ENCODE results near the gene DUSP15. TPM values are rescaled to one million over a fixed set of nuclear protein-coding genes. Genes with fewer than 3 reads are reported as not detected.

The DUSP15 gene
- total and polyA plus RNA-seq, 4 donors = 0.35 to 0.61 (median 0.42) TPM; not detected in 1

DNA sequence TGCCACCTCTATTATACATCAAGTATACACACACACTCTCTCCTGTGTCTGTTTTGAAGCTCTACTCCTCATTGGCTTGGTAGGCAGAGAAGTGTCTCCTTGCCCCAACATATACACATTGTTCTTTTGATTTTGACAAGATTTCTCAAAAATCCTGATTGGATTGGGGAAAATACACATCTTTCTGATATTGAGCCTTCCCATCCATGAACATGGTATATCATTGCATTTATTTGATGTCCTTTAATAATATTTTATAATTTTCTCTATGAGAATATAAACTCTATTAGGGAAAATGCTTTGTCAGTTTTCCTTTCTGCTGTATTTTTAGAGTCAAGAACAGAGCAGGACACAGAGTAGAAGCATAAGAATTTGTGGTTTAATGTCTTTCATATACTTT is 7.4 kb upstream of the DUSP15 start:
- no peaks in the 10 kb centered on the region for H3K36me3 ChIP-seq (ENCODE audit: control insufficient read depth in 4 of 4, insufficient read depth in 3 of 4, low read depth in 1 of 4, low read length in 3 of 4)
- no peaks in the 10 kb centered on the region for H3K27me3 ChIP-seq (ENCODE audit: control insufficient read depth in 4 of 4, insufficient read depth in 4 of 4, low read length in 3 of 4)
- TF ChIP-seq GABPA (IDR thresholded peaks at IDR 0.05 in 1 of 2, conservative IDR thresholded peaks at IDR 0.05 in 1 of 2) = no peak
- TF ChIP-seq, protein P1, sequence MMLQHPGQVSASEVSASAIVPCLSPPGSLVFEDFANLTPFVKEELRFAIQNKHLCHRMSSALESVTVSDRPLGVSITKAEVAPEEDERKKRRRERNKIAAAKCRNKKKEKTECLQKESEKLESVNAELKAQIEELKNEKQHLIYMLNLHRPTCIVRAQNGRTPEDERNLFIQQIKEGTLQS (IDR thresholded peaks at IDR 0.05) = no peak
- TF ChIP-seq, protein P2, sequence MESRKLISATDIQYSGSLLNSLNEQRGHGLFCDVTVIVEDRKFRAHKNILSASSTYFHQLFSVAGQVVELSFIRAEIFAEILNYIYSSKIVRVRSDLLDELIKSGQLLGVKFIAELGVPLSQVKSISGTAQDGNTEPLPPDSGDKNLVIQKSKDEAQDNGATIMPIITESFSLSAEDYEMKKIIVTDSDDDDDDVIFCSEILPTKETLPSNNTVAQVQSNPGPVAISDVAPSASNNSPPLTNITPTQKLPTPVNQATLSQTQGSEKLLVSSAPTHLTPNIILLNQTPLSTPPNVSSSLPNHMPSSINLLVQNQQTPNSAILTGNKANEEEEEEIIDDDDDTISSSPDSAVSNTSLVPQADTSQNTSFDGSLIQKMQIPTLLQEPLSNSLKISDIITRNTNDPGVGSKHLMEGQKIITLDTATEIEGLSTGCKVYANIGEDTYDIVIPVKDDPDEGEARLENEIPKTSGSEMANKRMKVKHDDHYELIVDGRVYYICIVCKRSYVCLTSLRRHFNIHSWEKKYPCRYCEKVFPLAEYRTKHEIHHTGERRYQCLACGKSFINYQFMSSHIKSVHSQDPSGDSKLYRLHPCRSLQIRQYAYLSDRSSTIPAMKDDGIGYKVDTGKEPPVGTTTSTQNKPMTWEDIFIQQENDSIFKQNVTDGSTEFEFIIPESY (IDR thresholded peaks at IDR 0.05) = no peak
- TF ChIP-seq NR2F2 (IDR thresholded peaks at IDR 0.05) = no peak
- no peak for TF ChIP-seq JUND (IDR thresholded peaks at IDR 0.05)
- no peak for TF ChIP-seq EGR1 (IDR thresholded peaks at IDR 0.05; ENCODE audit: low read depth in 2 of 2)
- TF ChIP-seq TAF1 (conservative IDR thresholded peaks at IDR 0.05) = no peak
- TF ChIP-seq SP1 (IDR thresholded peaks at IDR 0.05) = no peak
- no peak for TF ChIP-seq RXRA (IDR thresholded peaks at IDR 0.05)
- TF ChIP-seq FOXA1 (IDR thresholded peaks at IDR 0.05) = no peak
- no peak for TF ChIP-seq RAD21 (IDR thresholded peaks at IDR 0.05)
- no peak for TF ChIP-seq YY1 (IDR thresholded peaks at IDR 0.05)
- no peak for TF ChIP-seq HNF4G (IDR thresholded peaks at IDR 0.05)
- TF ChIP-seq HNF4A (conservative IDR thresholded peaks at IDR 0.05) = no peak
- TF ChIP-seq FOXA2 (IDR thresholded peaks at IDR 0.05) = no peak
- TF ChIP-seq, protein P3, sequence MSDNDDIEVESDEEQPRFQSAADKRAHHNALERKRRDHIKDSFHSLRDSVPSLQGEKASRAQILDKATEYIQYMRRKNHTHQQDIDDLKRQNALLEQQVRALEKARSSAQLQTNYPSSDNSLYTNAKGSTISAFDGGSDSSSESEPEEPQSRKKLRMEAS (IDR thresholded peaks at IDR 0.05) = no peak
- TF ChIP-seq, protein P4, sequence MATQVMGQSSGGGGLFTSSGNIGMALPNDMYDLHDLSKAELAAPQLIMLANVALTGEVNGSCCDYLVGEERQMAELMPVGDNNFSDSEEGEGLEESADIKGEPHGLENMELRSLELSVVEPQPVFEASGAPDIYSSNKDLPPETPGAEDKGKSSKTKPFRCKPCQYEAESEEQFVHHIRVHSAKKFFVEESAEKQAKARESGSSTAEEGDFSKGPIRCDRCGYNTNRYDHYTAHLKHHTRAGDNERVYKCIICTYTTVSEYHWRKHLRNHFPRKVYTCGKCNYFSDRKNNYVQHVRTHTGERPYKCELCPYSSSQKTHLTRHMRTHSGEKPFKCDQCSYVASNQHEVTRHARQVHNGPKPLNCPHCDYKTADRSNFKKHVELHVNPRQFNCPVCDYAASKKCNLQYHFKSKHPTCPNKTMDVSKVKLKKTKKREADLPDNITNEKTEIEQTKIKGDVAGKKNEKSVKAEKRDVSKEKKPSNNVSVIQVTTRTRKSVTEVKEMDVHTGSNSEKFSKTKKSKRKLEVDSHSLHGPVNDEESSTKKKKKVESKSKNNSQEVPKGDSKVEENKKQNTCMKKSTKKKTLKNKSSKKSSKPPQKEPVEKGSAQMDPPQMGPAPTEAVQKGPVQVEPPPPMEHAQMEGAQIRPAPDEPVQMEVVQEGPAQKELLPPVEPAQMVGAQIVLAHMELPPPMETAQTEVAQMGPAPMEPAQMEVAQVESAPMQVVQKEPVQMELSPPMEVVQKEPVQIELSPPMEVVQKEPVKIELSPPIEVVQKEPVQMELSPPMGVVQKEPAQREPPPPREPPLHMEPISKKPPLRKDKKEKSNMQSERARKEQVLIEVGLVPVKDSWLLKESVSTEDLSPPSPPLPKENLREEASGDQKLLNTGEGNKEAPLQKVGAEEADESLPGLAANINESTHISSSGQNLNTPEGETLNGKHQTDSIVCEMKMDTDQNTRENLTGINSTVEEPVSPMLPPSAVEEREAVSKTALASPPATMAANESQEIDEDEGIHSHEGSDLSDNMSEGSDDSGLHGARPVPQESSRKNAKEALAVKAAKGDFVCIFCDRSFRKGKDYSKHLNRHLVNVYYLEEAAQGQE (IDR thresholded peaks at IDR 0.05) = no peak
- peaks cover 0 to 6% (median 2%) of the 10 kb centered on the region in 4 donors for H3K4me1 ChIP-seq (ENCODE audit: control insufficient read depth in 4 of 4, insufficient read depth in 4 of 4, low read length in 3 of 4)
- H3K9ac ChIP-seq (ENCODE audit: low read depth in 1 of 2, low read length in 2 of 2) = no peak overlapping the region
- no peaks in the 10 kb centered on the region for H3K9me3 ChIP-seq (ENCODE audit: control insufficient read depth in 4 of 4, low read length in 3 of 4)
- no peak overlapping the region for H3K27ac ChIP-seq (ENCODE audit: low read depth in 1 of 2, low read length in 2 of 2)
- H3K4me3 ChIP-seq (ENCODE audit: low read depth in 1 of 3, low read length in 3 of 3) = no peak overlapping the region
- DNase-seq (ENCODE audit: low spot score) = no peak

DNA sequence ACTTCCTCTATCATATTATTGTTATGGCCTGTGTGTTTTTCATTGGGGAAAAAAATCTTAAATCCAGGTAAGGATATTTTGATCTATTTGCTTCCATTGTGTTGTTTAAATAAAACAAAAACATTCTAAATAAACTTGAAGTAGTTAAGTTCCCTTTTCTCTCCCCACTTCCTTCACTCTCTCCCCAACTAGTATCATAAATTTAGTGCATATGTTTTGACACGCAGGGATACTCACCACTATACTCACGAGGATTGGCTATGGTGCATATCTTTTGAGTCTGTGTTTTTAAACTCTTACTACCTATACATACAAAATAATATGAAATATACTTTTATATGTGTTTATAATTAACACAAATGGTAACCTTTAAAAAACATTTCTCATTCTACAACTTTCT is 5.3 kb upstream of the DUSP15 start:
- Histone ChIP-seq H3K27me3 (ENCODE audit: control insufficient read depth in 4 of 4, insufficient read depth in 4 of 4, low read length in 3 of 4) (no peaks in the 10 kb centered on the region), H3K36me3 (ENCODE audit: control insufficient read depth in 4 of 4, insufficient read depth in 3 of 4, low read depth in 1 of 4, low read length in 3 of 4) (no peaks in the 10 kb centered on the region), H3K27ac (ENCODE audit: low read depth in 1 of 2, low read length in 2 of 2) (no peak overlapping the region), H3K9me3 (ENCODE audit: control insufficient read depth in 4 of 4, low read length in 3 of 4) (no peaks in the 10 kb centered on the region), H3K4me3 (ENCODE audit: low read depth in 1 of 3, low read length in 3 of 3) (no peak overlapping the region), H3K9ac (ENCODE audit: low read depth in 1 of 2, low read length in 2 of 2) (no peak overlapping the region), H3K4me1 (ENCODE audit: control insufficient read depth in 4 of 4, insufficient read depth in 4 of 4, low read length in 3 of 4) (peaks cover 0 to 6% (median 2%) of the 10 kb centered on the region in 4 donors)
- DNase-seq (ENCODE audit: low spot score) = no peak
- 79% methylated on average over 2 of the region's 2 CpGs for WGBS
- TF ChIP-seq, protein P2 (IDR thresholded peaks at IDR 0.05) = no peak
- TF ChIP-seq EGR1 (IDR thresholded peaks at IDR 0.05; ENCODE audit: low read depth in 2 of 2) (no peak), NR2F2 (IDR thresholded peaks at IDR 0.05) (no peak), JUND (IDR thresholded peaks at IDR 0.05) (no peak), HNF4A (conservative IDR thresholded peaks at IDR 0.05) (no peak), FOXA1 (IDR thresholded peaks at IDR 0.05) (no peak), GABPA (IDR thresholded peaks at IDR 0.05 in 1 of 2, conservative IDR thresholded peaks at IDR 0.05 in 1 of 2) (no peak), TAF1 (conservative IDR thresholded peaks at IDR 0.05) (no peak)
- TF ChIP-seq, protein P4 (IDR thresholded peaks at IDR 0.05) = no peak
- TF ChIP-seq, protein P5, sequence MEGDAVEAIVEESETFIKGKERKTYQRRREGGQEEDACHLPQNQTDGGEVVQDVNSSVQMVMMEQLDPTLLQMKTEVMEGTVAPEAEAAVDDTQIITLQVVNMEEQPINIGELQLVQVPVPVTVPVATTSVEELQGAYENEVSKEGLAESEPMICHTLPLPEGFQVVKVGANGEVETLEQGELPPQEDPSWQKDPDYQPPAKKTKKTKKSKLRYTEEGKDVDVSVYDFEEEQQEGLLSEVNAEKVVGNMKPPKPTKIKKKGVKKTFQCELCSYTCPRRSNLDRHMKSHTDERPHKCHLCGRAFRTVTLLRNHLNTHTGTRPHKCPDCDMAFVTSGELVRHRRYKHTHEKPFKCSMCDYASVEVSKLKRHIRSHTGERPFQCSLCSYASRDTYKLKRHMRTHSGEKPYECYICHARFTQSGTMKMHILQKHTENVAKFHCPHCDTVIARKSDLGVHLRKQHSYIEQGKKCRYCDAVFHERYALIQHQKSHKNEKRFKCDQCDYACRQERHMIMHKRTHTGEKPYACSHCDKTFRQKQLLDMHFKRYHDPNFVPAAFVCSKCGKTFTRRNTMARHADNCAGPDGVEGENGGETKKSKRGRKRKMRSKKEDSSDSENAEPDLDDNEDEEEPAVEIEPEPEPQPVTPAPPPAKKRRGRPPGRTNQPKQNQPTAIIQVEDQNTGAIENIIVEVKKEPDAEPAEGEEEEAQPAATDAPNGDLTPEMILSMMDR (IDR thresholded peaks at IDR 0.05; ENCODE audit: low read depth, low read length, missing input control) = no peak
- TF ChIP-seq, protein P3 (IDR thresholded peaks at IDR 0.05) = no peak
